GM12801 (cell line): ENCODE results near the gene ADARB1.

Experiments
- CTCF ChIP-seq: IDR thresholded peaks from one replicate; pipeline ENCODE4 v1.5.1; 2011; ENCODE audit warnings: control low read depth; ENCODE audit not compliant: insufficient read length; ENCODE audit errors: extremely low read depth

Gene ADARB1

GRCh38 chr21:45151445-45152160 lies 77.2 kb downstream of the ADARB1 start:
- no peak for TF ChIP-seq CTCF

- TF ChIP-seq CTCF: no peak
Measured at GRCh38 chr21:45152265-45152746, 77.9 kb downstream of the ADARB1 start.

- no peak for TF ChIP-seq CTCF
Measured at GRCh38 chr21:45153358-45154318, 79.3 kb downstream of the ADARB1 start.

GRCh38 chr21:45154511-45155508 lies 80.4 kb downstream of the ADARB1 start:
- TF ChIP-seq CTCF: no peak

GRCh38 chr21:45155910-45156309 lies 81.5 kb downstream of the ADARB1 start:
- no peak for TF ChIP-seq CTCF

- TF ChIP-seq CTCF: no peak
Measured at GRCh38 chr21:45156459-45156858, 82.1 kb downstream of the ADARB1 start.
